ENCODE data around the gene IFNAR1. TPM values are rescaled to one million over a fixed set of nuclear protein-coding genes. Genes with fewer than 3 reads are reported as not detected.

The IFNAR1 gene
- total and polyA plus RNA-seq, 9 of the 15 experiments (the other 6 are each of a cell fraction or from before 2014, with no cell fraction given) = 8.6 to 31.8 (median 14.8) TPM

GRCh38 chr21:33374450-33375096, 49.8 kb downstream of the IFNAR1 start (continued):
- TF ChIP-seq BCL6 (CRISPR knock-in tag; IDR thresholded peaks at IDR 0.05) = no peak
- no peak for TF ChIP-seq CBX8 (IDR thresholded peaks at IDR 0.05; ENCODE audit: borderline replicate concordance, extremely low read depth, low read depth, low read length, poor library complexity, severe bottlenecking)
- no peak for TF ChIP-seq ZNF57 (CRISPR knock-in tag; IDR thresholded peaks at IDR 0.05)
- TF ChIP-seq ZNF217 (CRISPR knock-in tag; IDR thresholded peaks at IDR 0.05) = no peak
- TF ChIP-seq, protein P1, sequence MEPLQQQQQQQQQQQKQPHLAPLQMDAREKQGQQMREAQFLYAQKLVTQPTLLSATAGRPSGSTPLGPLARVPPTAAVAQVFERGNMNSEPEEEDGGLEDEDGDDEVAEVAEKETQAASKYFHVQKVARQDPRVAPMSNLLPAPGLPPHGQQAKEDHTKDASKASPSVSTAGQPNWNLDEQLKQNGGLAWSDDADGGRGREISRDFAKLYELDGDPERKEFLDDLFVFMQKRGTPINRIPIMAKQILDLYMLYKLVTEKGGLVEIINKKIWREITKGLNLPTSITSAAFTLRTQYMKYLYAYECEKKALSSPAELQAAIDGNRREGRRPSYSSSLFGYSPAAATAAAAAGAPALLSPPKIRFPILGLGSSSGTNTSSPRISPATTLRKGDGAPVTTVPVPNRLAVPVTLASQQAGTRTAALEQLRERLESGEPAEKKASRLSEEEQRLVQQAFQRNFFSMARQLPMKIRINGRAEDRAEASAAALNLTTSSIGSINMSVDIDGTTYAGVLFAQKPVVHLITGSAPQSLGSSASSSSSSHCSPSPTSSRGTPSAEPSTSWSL (CRISPR knock-in tag; IDR thresholded peaks at IDR 0.05; ENCODE audit: borderline replicate concordance) = no peak
- TF ChIP-seq TBP (optimal IDR thresholded peaks at IDR 0.05; ENCODE audit: low read depth, low read length) = no peak
- no peak for TF ChIP-seq KLF10 (CRISPR knock-in tag; IDR thresholded peaks at IDR 0.05)
- no peak for TF ChIP-seq ZNF589 (CRISPR knock-in tag; IDR thresholded peaks at IDR 0.05; ENCODE audit: low read depth)
- no peak for TF ChIP-seq ZNF212 (CRISPR knock-in tag; IDR thresholded peaks at IDR 0.05)
- TF ChIP-seq RB1 (IDR thresholded peaks at IDR 0.05; ENCODE audit: low read depth) = 0 out of 2 replicates have a peak, but pooled peaks have one; percentile 13
- 0 out of 2 replicates have a peak, but pooled peaks have one; percentile 8 for TF ChIP-seq C11orf30 (IDR thresholded peaks at IDR 0.05; ENCODE audit: low read depth)
- no peak for TF ChIP-seq ZBTB8A (IDR thresholded peaks at IDR 0.05; ENCODE audit: partially characterized antibody)
- TF ChIP-seq NELFE (IDR thresholded peaks at IDR 0.05; ENCODE audit: insufficient read depth, insufficient read length) = no peak
- TF ChIP-seq MCM7 (IDR thresholded peaks at IDR 0.05) = no peak
- no peak for TF ChIP-seq MED1 (CRISPR knock-in tag; IDR thresholded peaks at IDR 0.05; ENCODE audit: borderline replicate concordance)
- TF ChIP-seq ZNF354B (CRISPR knock-in tag; IDR thresholded peaks at IDR 0.05) = no peak
- TF ChIP-seq RCOR1 (IDR thresholded peaks at IDR 0.05; ENCODE audit: borderline replicate concordance in 1 of 2, low read depth in 2 of 2, low read length in 2 of 2) = no peak
- TF ChIP-seq PHF21A (IDR thresholded peaks at IDR 0.05; ENCODE audit: borderline replicate concordance, low read depth) = no peak
- TF ChIP-seq ZNF318 (IDR thresholded peaks at IDR 0.05; ENCODE audit: borderline replicate concordance in 1 of 2, low read depth in 1 of 2) = no peak
- TF ChIP-seq CHD4 (IDR thresholded peaks at IDR 0.05; ENCODE audit: insufficient read depth, insufficient replicate concordance, low read depth, low read length, poor library complexity, severe bottlenecking) = no peak
